HEK293T (cell line): ENCODE results near the gene ENHO.
A peak's percentile ranks its signal among the peaks of the same experiment; 100 is the strongest.
"Not testable (repeated sequence)": the region's sequence is repeated elsewhere in the genome, so short reads cannot be mapped to it uniquely, and the experiment has no call there.

Experiments used
- CTCF ChIA-PET: fragments of 350-600 bp; formaldehyde crosslinking; extraction: SDS; loops from one replicate; lab custom pipeline; 2021; ENCODE audit warnings: antibody characterized with exemption, inconsistent platforms; lab: Yijun Ruan, JAX
- POLR2A ChIA-PET: fragments of 350-600 bp; formaldehyde crosslinking; extraction: SDS; loops from one replicate; lab custom pipeline; 2020; ENCODE audit warnings: antibody characterized with exemption, inconsistent platforms; lab: Yijun Ruan, JAX
- DNase-seq: peaks from one replicate; pipeline ENCODE4 v3.0.0; 2012; ENCODE audit warnings: mixed read lengths; ENCODE audit errors: extremely low spot score
- ARNT ChIP-seq: fragments of 450-650 bp; IDR thresholded peaks from 2 replicates; pipeline ENCODE4 v1.6.1; 2017; ENCODE audit warnings: mild to moderate bottlenecking
- BHLHE40 ChIP-seq: fragments of 450-650 bp; IDR thresholded peaks from 2 replicates; pipeline ENCODE4 v1.6.1; 2016; ENCODE audit warnings: mild to moderate bottlenecking, moderate library complexity, borderline replicate concordance
- CTBP1 ChIP-seq: fragments of 450-650 bp; IDR thresholded peaks from 2 replicates; pipeline ENCODE4 v1.6.1; 2016; ENCODE audit warnings: borderline replicate concordance
- ELF4 ChIP-seq: fragments of 450-650 bp; IDR thresholded peaks from 2 replicates; pipeline ENCODE4 v1.6.1; 2017; ENCODE audit warnings: antibody characterized with exemption
- FOXA1 ChIP-seq: fragments of 450-650 bp; IDR thresholded peaks from 2 replicates; pipeline ENCODE4 v1.6.1; 2016; ENCODE audit warnings: mild to moderate bottlenecking
- FOXK2 ChIP-seq: fragments of 450-650 bp; IDR thresholded peaks from 2 replicates; pipeline ENCODE4 v1.6.1; 2016; ENCODE audit warnings: mild to moderate bottlenecking
- FOXM1 ChIP-seq: fragments of 450-650 bp; IDR thresholded peaks from 2 replicates; pipeline ENCODE4 v1.6.1; 2017; ENCODE audit warnings: mild to moderate bottlenecking, borderline replicate concordance
- HDGF ChIP-seq: fragments of 450-650 bp; IDR thresholded peaks from 2 replicates; pipeline ENCODE4 v1.6.1; 2017; ENCODE audit warnings: antibody characterized with exemption, borderline replicate concordance
- L3MBTL2 ChIP-seq: fragments of 450-650 bp; conservative IDR thresholded peaks from 2 replicates; pipeline ENCODE4 v1.6.1; 2016; ENCODE audit warnings: mild to moderate bottlenecking
- LEF1 ChIP-seq: fragments of 450-650 bp; IDR thresholded peaks from 2 replicates; pipeline ENCODE4 v1.6.1; 2017; ENCODE audit warnings: mild to moderate bottlenecking, borderline replicate concordance
- NFRKB ChIP-seq: fragments of 450-650 bp; IDR thresholded peaks from 2 replicates; pipeline ENCODE4 v1.6.1; 2016; ENCODE audit warnings: mild to moderate bottlenecking, moderate library complexity
- PKNOX1 ChIP-seq: fragments of 450-650 bp; IDR thresholded peaks from 2 replicates; pipeline ENCODE4 v1.6.1; 2016
- SP1 ChIP-seq: fragments of 450-650 bp; IDR thresholded peaks from 2 replicates; pipeline ENCODE4 v1.6.1; 2017
- SUZ12 ChIP-seq: fragments of 450-650 bp; IDR thresholded peaks from 2 replicates; pipeline ENCODE4 v1.6.1; 2016; ENCODE audit warnings: mild to moderate bottlenecking
- TARDBP ChIP-seq: fragments of 450-650 bp; IDR thresholded peaks from 2 replicates; pipeline ENCODE4 v1.6.1; 2016
- ZNF384 ChIP-seq: fragments of 450-650 bp; IDR thresholded peaks from 2 replicates; pipeline ENCODE4 v1.6.1; 2016

ENHO gene

GRCh38 chr9:34536685-34537084, 13.9 kb upstream of the ENHO start:
- no peak for TF ChIP-seq SUZ12
- TF ChIP-seq HDGF = no peak
- no peak for TF ChIP-seq TARDBP
- no peak for TF ChIP-seq NFRKB
- TF ChIP-seq FOXK2 = no peak
- TF ChIP-seq BHLHE40 = no peak
- no peak for TF ChIP-seq ZNF384
- TF ChIP-seq CTBP1 = no peak
- TF ChIP-seq L3MBTL2 = no peak
- TF ChIP-seq ARNT = no peak
- TF ChIP-seq SP1 = no peak
- TF ChIP-seq FOXA1 = no peak
- no peak for TF ChIP-seq LEF1
- no peak for TF ChIP-seq PKNOX1
- no peak for TF ChIP-seq ELF4
- TF ChIP-seq FOXM1 = no peak
- no peak for DNase-seq
- ChIA-PET CTCF (no interaction called here), POLR2A (interaction anchor here (2.1 kb wide), 1 partner anchor 14 kb away, joined by 5 read pairs; the partner anchor contains the start of gene ENHO)

- DNase-seq, POLR2A ChIA-PET, CTCF ChIA-PET: not testable (repeated sequence)
Observed at GRCh38 chr9:34532041-34532440, 9.3 kb upstream of the ENHO start.

- TF ChIP-seq FOXA1 (no peak), L3MBTL2 (no peak), BHLHE40 (no peak), FOXK2 (no peak), PKNOX1 (no peak), SP1 (no peak), TARDBP (no peak), LEF1 (no peak), SUZ12 (no peak), HDGF (no peak)
- CTCF ChIA-PET = no interaction called here
- no peak for DNase-seq
- POLR2A ChIA-PET = no interaction called here
Observed at GRCh38 chr9:34526026-34526425, 3.2 kb upstream of the ENHO start.

- ChIA-PET CTCF (interaction anchor here (0.6 to 1.6 kb wide), 4 partner anchors 16 to 120 kb away, joined by 3 to 6 read pairs (median 4); no protein-coding TSS in a partner anchor), POLR2A (interaction anchor here (0.7 kb wide), 1 partner anchor 9 kb away, joined by 3 read pairs; no protein-coding TSS in a partner anchor)
- no peak for DNase-seq
- TF ChIP-seq PKNOX1 (peak; percentile 57), ZNF384 (no peak)
Observed at GRCh38 chr9:34524349-34524748, 1.6 kb upstream of the ENHO start.

- ChIA-PET POLR2A (interaction anchor here (0.7 to 0.8 kb wide), 3 partner anchors 9 to 15 kb away, joined by 3 to 6 read pairs (median 5); no protein-coding TSS in a partner anchor), CTCF (interaction anchor here (0.7 to 0.9 kb wide), 2 partner anchors 69 to 118 kb away, joined by 3 to 4 read pairs; no protein-coding TSS in a partner anchor)
- no peak for DNase-seq
- TF ChIP-seq ZNF384 = no peak
- TF ChIP-seq L3MBTL2 = peak; percentile 36
- no peak for TF ChIP-seq BHLHE40
- no peak for TF ChIP-seq ELF4
- TF ChIP-seq TARDBP = no peak
- no peak for TF ChIP-seq FOXK2
- TF ChIP-seq PKNOX1 = no peak
- TF ChIP-seq LEF1 = no peak
Observed at GRCh38 chr9:34522091-34522887, 501 bp downstream of the ENHO start.

GRCh38 chr9:34521406-34522045, 1.3 kb downstream of the ENHO start:
- no peak for DNase-seq
- CTCF ChIA-PET = interaction anchor here (0.7 to 0.9 kb wide), 2 partner anchors 12 to 118 kb away, joined by 3 to 4 read pairs; no protein-coding TSS in a partner anchor
- POLR2A ChIA-PET = interaction anchor here (0.8 kb wide), 1 partner anchor 11 kb away, joined by 3 read pairs; no protein-coding TSS in a partner anchor
- TF ChIP-seq FOXM1 = no peak
- TF ChIP-seq L3MBTL2 = no peak
- no peak for TF ChIP-seq ARNT
- TF ChIP-seq PKNOX1 = no peak
- TF ChIP-seq SUZ12 = no peak
- TF ChIP-seq BHLHE40 = no peak
- TF ChIP-seq FOXK2 = no peak
- TF ChIP-seq ZNF384 = no peak
- no peak for TF ChIP-seq SP1
- no peak for TF ChIP-seq NFRKB
- no peak for TF ChIP-seq FOXA1
- no peak for TF ChIP-seq TARDBP
- no peak for TF ChIP-seq HDGF
- TF ChIP-seq ELF4 = no peak
- TF ChIP-seq LEF1 = no peak
- no peak for TF ChIP-seq CTBP1
